H9 (cell line): ENCODE data around the gene TMEM242. TPM values are rescaled to one million over a fixed set of nuclear protein-coding genes. Genes with fewer than 3 reads are reported as not detected.

Source experiments
- DNase-seq: peaks from one replicate; pipeline ENCODE4 v3.0.0-alpha.2; 2017
- H2AFZ ChIP-seq: one replicate; pipeline ENCODE4 v1.6.1; 2013; ENCODE audit warnings: mild to moderate bottlenecking, low read length, control low read depth, moderate library complexity
- H2AK5ac ChIP-seq: 2 replicates; pipeline ENCODE4 v1.6.1; 2013; ENCODE audit warnings: low read length, control low read depth, mixed read lengths; ENCODE audit not compliant: insufficient read length
- H2BK120ac ChIP-seq: one replicate; pipeline ENCODE4 v1.6.1; 2013; ENCODE audit warnings: low read depth, mild to moderate bottlenecking, low read length, control low read depth, inconsistent platforms; ENCODE audit not compliant: poor library complexity, severe bottlenecking
- H2BK12ac ChIP-seq: 2 replicates; pipeline ENCODE4 v1.6.1; 2013; ENCODE audit warnings: low read length, control low read depth, mixed read lengths, low read depth; ENCODE audit not compliant: insufficient read length
- H2BK15ac ChIP-seq: 2 replicates; pipeline ENCODE4 v1.6.1; 2013; ENCODE audit warnings: low read depth, low read length, control low read depth
- H2BK20ac ChIP-seq: one replicate; pipeline ENCODE4 v1.6.1; 2013; ENCODE audit warnings: low read depth, mild to moderate bottlenecking, low read length, control low read depth, inconsistent platforms; ENCODE audit not compliant: poor library complexity, severe bottlenecking
- H2BK5ac ChIP-seq: 2 replicates; pipeline ENCODE4 v1.6.1; 2013; ENCODE audit warnings: low read length, control low read depth, mixed read lengths; ENCODE audit not compliant: insufficient read length
- H3K14ac ChIP-seq: 2 replicates; pipeline ENCODE4 v1.6.1; 2013; ENCODE audit warnings: low read length, control low read depth; ENCODE audit not compliant: insufficient read depth
- H3K18ac ChIP-seq: 2 replicates; pipeline ENCODE4 v1.6.1; 2013; ENCODE audit warnings: low read depth, mild to moderate bottlenecking, mixed read lengths, low read length, control low read depth; ENCODE audit not compliant: insufficient read length
- H3K23ac ChIP-seq: 2 replicates; pipeline ENCODE4 v1.6.1; 2013; ENCODE audit warnings: low read length, control low read depth, mixed read lengths, low read depth; ENCODE audit not compliant: insufficient read length
- H3K23me2 ChIP-seq: 2 replicates; pipeline ENCODE4 v1.6.1; 2013; ENCODE audit warnings: low read depth, mild to moderate bottlenecking, mixed read lengths, low read length, control low read depth; ENCODE audit not compliant: insufficient read length, poor library complexity, severe bottlenecking
- H3K27ac ChIP-seq: 2 replicates; pipeline ENCODE4 v1.5.1; 2013; ENCODE audit warnings: low read length, control low read depth, mixed read lengths, low read depth; ENCODE audit not compliant: insufficient read length
- H3K27me3 ChIP-seq: 2 replicates; pipeline ENCODE4 v1.6.1; 2013; ENCODE audit warnings: low read length, control low read depth, inconsistent platforms; ENCODE audit not compliant: insufficient read depth
- H3K4ac ChIP-seq: 2 replicates; pipeline ENCODE4 v1.6.1; 2013; ENCODE audit warnings: low read depth, mild to moderate bottlenecking, control low read depth, inconsistent platforms, low read length, moderate library complexity
- H3K4me1 ChIP-seq: 2 replicates; pipeline ENCODE4 v1.6.1; 2013; ENCODE audit warnings: low read length, control low read depth, inconsistent platforms; ENCODE audit not compliant: insufficient read depth
- H3K4me2 ChIP-seq: 2 replicates; pipeline ENCODE4 v1.6.1; 2013; ENCODE audit warnings: low read length, control low read depth, mixed read lengths; ENCODE audit not compliant: insufficient read length, insufficient read depth
- H3K56ac ChIP-seq: 2 replicates; pipeline ENCODE4 v1.6.1; 2013; ENCODE audit warnings: low read depth, mild to moderate bottlenecking, mixed read lengths, low read length, control low read depth; ENCODE audit not compliant: insufficient read length
- H3K79me1 ChIP-seq: 2 replicates; pipeline ENCODE4 v1.6.1; 2013; ENCODE audit warnings: low read depth, mild to moderate bottlenecking, moderate library complexity, low read length, control low read depth, inconsistent platforms; ENCODE audit not compliant: insufficient read depth, poor library complexity, severe bottlenecking
- H3K79me2 ChIP-seq: 2 replicates; pipeline ENCODE4 v1.6.1; 2013; ENCODE audit warnings: low read length, control low read depth, inconsistent platforms; ENCODE audit not compliant: insufficient read depth
- H3K9ac ChIP-seq: 2 replicates; pipeline ENCODE4 v1.6.1; 2013; ENCODE audit warnings: low read length, control low read depth, mixed read lengths; ENCODE audit not compliant: insufficient read length; ENCODE audit errors: extremely low read depth
- H3K9me3 ChIP-seq: one replicate; pipeline ENCODE4 v1.6.1; 2013; ENCODE audit warnings: low read depth, low read length, inconsistent platforms; ENCODE audit not compliant: control insufficient read depth
- H3T11ph ChIP-seq: one replicate; pipeline ENCODE4 v1.6.1; 2013; ENCODE audit warnings: mild to moderate bottlenecking, low read length, control low read depth, inconsistent platforms
- H4K20me1 ChIP-seq: one replicate; pipeline ENCODE4 v1.6.1; 2013; ENCODE audit not compliant: control insufficient read depth, insufficient read length, insufficient read depth
- H4K5ac ChIP-seq: 2 replicates; pipeline ENCODE4 v1.6.1; 2013; ENCODE audit warnings: low read depth, mild to moderate bottlenecking, mixed read lengths, low read length, control low read depth; ENCODE audit not compliant: insufficient read length
- H4K8ac ChIP-seq: replicated peaks from 2 replicates; pipeline ENCODE4 v1.6.1; 2013; ENCODE audit warnings: low read length, control low read depth, mixed read lengths, low read depth; ENCODE audit not compliant: insufficient read length
- H4K91ac ChIP-seq: 2 replicates; pipeline ENCODE4 v1.6.1; 2013; ENCODE audit warnings: low read depth, mild to moderate bottlenecking, moderate library complexity, mixed read lengths, low read length, control low read depth; ENCODE audit not compliant: insufficient read length
- H3K27ac Mint-ChIP-seq, 3 experiments: 2 replicates in 2 of 3; 3 replicates in 1 of 3; pipeline ENCODE4 v1.8.0; 2020 to 2021; ENCODE audit warnings: mixed read lengths in 3 of 3, mild to moderate bottlenecking in 1 of 3, moderate library complexity in 1 of 3
- H3K27me3 Mint-ChIP-seq: 2 replicates; pipeline ENCODE4 v1.8.0; 2021; ENCODE audit warnings: low read depth, mild to moderate bottlenecking, moderate library complexity, mixed read lengths
- H3K36me3 Mint-ChIP-seq, 3 experiments: 2 replicates in 2 of 3; 3 replicates in 1 of 3; pipeline ENCODE4 v1.8.0; 2020 to 2021; ENCODE audit warnings: low read depth in 3 of 3, mixed read lengths in 3 of 3; ENCODE audit not compliant: insufficient read depth in 1 of 3
- H3K4me1 Mint-ChIP-seq, 2 experiments: 2 replicates each; pipeline ENCODE4 v1.8.0; 2020; ENCODE audit warnings: mixed read lengths in 2 of 2
- H3K4me3 Mint-ChIP-seq, 2 experiments: 2 replicates in 1 of 2; 3 replicates in 1 of 2; pipeline ENCODE4 v1.8.0; 2020 to 2021; ENCODE audit warnings: mild to moderate bottlenecking in 2 of 2, mixed read lengths in 2 of 2, moderate library complexity in 1 of 2
- H3K9me3 Mint-ChIP-seq, 2 experiments: 2 replicates in 1 of 2; 3 replicates in 1 of 2; pipeline ENCODE4 v1.8.0; 2020; ENCODE audit warnings: mild to moderate bottlenecking in 2 of 2, mixed read lengths in 2 of 2, moderate library complexity in 1 of 2
- WGBS: extraction: QIAGEN DNeasy Blood & Tissue Kit; methylation state at CpG from one replicate; pipeline ENCODE4 v1.1.7; 2013; ENCODE audit warnings: missing lambda C conversion rate, low lambda C conversion rate, mixed read lengths; ENCODE audit not compliant: insufficient read length; ENCODE audit errors: extremely low coverage; 5-methylcytosine and 5-hydroxymethylcytosine counted together
- total RNA-seq: library from RNA; stranded (reverse); gene quantifications from 2 replicates; pipeline ENCODE4 v1.2.1, GENCODE V29; 2021
- TF ChIP-seq, protein P1 (sequence below): fragments of 200-600 bp; sonication (generic); conservative IDR thresholded peaks from 3 replicates; pipeline ENCODE4 v1.8.0; 2021; ENCODE audit warnings: antibody characterized with exemption, mild to moderate bottlenecking

The TMEM242 gene
- total RNA-seq, 1 experiment from 2014 or later, result 10.5 TPM

DNA sequence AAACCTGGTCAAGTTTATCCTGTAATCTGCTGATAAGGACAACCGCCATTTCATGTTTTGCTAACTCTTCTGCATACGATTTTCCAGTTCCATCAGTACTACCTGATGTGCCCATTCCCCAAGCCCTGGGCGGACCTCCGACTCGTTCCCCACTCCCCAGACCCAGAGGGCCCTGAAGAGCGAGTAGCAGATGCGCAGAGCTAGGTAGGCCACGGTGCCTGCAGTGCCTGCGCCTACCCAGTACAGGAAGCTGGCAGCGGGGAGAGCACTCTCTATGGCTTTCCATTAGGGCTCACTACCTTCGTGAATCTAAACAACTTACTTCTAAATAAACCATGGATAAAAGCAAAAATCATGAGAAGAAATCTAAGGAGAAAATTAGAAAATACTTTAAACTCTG lies 43.3 kb upstream of the TMEM242 start:
- Histone ChIP-seq H2BK5ac (no peak overlapping the region), H2AK5ac (no peak overlapping the region), H3K9ac (no peak overlapping the region), H3K14ac (no peak overlapping the region), H4K5ac (no peak overlapping the region), H3T11ph (no peak overlapping the region), H3K79me2 (no peaks in the 10 kb centered on the region), H3K27me3 (no peaks in the 10 kb centered on the region), H3K56ac (no peak overlapping the region), H2AFZ (no peak overlapping the region), H3K4me1 (no peaks in the 10 kb centered on the region; the same call in 1 of the 2 replicates), H3K79me1 (no peaks in the 10 kb centered on the region), H3K9me3 (no peaks in the 10 kb centered on the region), H3K4me2 (no peak overlapping the region), H3K23me2 (no peaks in the 10 kb centered on the region), H3K23ac (no peak overlapping the region), H4K91ac (no peak overlapping the region), H2BK12ac (no peak overlapping the region), H2BK15ac (no peak overlapping the region), H3K4ac (no peak overlapping the region), H2BK20ac (no peak overlapping the region), H2BK120ac (no peak overlapping the region), H4K8ac (no peak overlapping the region), H3K27ac (no peak overlapping the region), H3K18ac (no peak overlapping the region), H4K20me1 (no peaks in the 10 kb centered on the region)
- Mint-ChIP-seq H3K27me3 (no peaks in the 10 kb centered on the region), H3K9me3 (no peaks in the 10 kb centered on the region), H3K27ac (no peak overlapping the region), H3K4me3 (no peak overlapping the region), H3K36me3 (no peaks in the 10 kb centered on the region), H3K4me1 (peaks cover 0 to 6% of the 10 kb centered on the region in 2 experiments)
- TF ChIP-seq, protein P1, sequence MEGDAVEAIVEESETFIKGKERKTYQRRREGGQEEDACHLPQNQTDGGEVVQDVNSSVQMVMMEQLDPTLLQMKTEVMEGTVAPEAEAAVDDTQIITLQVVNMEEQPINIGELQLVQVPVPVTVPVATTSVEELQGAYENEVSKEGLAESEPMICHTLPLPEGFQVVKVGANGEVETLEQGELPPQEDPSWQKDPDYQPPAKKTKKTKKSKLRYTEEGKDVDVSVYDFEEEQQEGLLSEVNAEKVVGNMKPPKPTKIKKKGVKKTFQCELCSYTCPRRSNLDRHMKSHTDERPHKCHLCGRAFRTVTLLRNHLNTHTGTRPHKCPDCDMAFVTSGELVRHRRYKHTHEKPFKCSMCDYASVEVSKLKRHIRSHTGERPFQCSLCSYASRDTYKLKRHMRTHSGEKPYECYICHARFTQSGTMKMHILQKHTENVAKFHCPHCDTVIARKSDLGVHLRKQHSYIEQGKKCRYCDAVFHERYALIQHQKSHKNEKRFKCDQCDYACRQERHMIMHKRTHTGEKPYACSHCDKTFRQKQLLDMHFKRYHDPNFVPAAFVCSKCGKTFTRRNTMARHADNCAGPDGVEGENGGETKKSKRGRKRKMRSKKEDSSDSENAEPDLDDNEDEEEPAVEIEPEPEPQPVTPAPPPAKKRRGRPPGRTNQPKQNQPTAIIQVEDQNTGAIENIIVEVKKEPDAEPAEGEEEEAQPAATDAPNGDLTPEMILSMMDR, result no peak
- no CpG with 5 or more reads among the region's 11 CpGs for WGBS
- DNase-seq, result peak; percentile 37
